K562 (cell line): ENCODE results near the gene OPRM1.

Experiments used
- CAMTA2 ChIP-seq: fragments of 250-450 bp; sonication (Bioruptor Pico); conservative IDR thresholded peaks from 2 replicates; pipeline ENCODE4 v1.5.1; 2022
- CBX5 ChIP-seq: IDR thresholded peaks from 2 replicates; pipeline ENCODE4 v1.6.1; 2014; ENCODE audit warnings: low read depth, borderline replicate concordance
- CXXC5 ChIP-seq: fragments of 250-450 bp; sonication (Bioruptor Pico); IDR thresholded peaks from 2 replicates; pipeline ENCODE4 v1.8.0; 2022; ENCODE audit warnings: inconsistent platforms, mild to moderate bottlenecking, moderate library complexity
- EGR1 ChIP-seq: fragments of 450-650 bp; conservative IDR thresholded peaks from 2 replicates; pipeline ENCODE4 v1.6.1; 2017; ENCODE audit warnings: mild to moderate bottlenecking
- ELF4 ChIP-seq: fragments of 450-650 bp; formaldehyde crosslinking; IDR thresholded peaks from 2 replicates; pipeline ENCODE4 v1.4.0; 2022; ENCODE audit warnings: missing genetic modification characterization
- GATAD2B ChIP-seq: fragments of 450-650 bp; IDR thresholded peaks from 2 replicates; pipeline ENCODE4 v1.6.1; 2017; ENCODE audit warnings: mild to moderate bottlenecking, borderline replicate concordance
- HNRNPK ChIP-seq: fragments of 200-400 bp; formaldehyde crosslinking; IDR thresholded peaks from one replicate; pipeline ENCODE4 v1.6.1; 2018; ENCODE audit warnings: mild to moderate bottlenecking, low read depth, low read length; ENCODE audit not compliant: poor library complexity, severe bottlenecking
- HNRNPUL1 ChIP-seq: fragments of 200-400 bp; formaldehyde crosslinking; IDR thresholded peaks from 2 replicates; pipeline ENCODE4 v1.6.1; 2017; ENCODE audit warnings: low read length
- NFIC ChIP-seq: fragments of 450-650 bp; IDR thresholded peaks from 2 replicates; pipeline ENCODE4 v1.6.1; 2017; ENCODE audit warnings: mild to moderate bottlenecking, inconsistent platforms
- NFYB ChIP-seq: IDR thresholded peaks from 2 replicates; pipeline ENCODE4 v1.6.1; 2011; ENCODE audit warnings: mild to moderate bottlenecking, moderate library complexity; ENCODE audit not compliant: insufficient read length; ENCODE audit errors: extremely low read depth
- NR2C2 ChIP-seq, 2 experiments: fragments of 200-800 bp in 1 of 2; sonication (Bioruptor generic) in 1 of 2; sonication (generic) in 1 of 2; formaldehyde crosslinking in 1 of 2; IDR thresholded peaks; 2 replicates each; pipeline versions ENCODE4 v1.6.1 to v1.8.0; 2016 to 2022; ENCODE audit warnings: mild to moderate bottlenecking in 1 of 2, missing compliant biosample characterization in 1 of 2, missing genetic modification characterization in 1 of 2, missing genetic modification reagents in 1 of 2
- POLR2AphosphoS5 ChIP-seq: IDR thresholded peaks from 2 replicates; pipeline ENCODE4 v1.6.1; 2011; ENCODE audit warnings: mild to moderate bottlenecking, low read depth, low read length, moderate library complexity; ENCODE audit not compliant: control insufficient read depth, insufficient read depth
- RFX5 ChIP-seq: IDR thresholded peaks from 2 replicates; pipeline ENCODE4 v1.6.1; 2011; ENCODE audit warnings: low read depth, mild to moderate bottlenecking, improper control_type of control experiment, low read length
- TF ChIP-seq, protein P1 (sequence below), 2 experiments: fragments of 450-650 bp; IDR thresholded peaks; 2 replicates each; pipeline ENCODE4 v1.6.1; 2016; ENCODE audit warnings: mild to moderate bottlenecking in 2 of 2, borderline replicate concordance in 1 of 2, low read depth in 1 of 2, moderate library complexity in 1 of 2

DNA sequence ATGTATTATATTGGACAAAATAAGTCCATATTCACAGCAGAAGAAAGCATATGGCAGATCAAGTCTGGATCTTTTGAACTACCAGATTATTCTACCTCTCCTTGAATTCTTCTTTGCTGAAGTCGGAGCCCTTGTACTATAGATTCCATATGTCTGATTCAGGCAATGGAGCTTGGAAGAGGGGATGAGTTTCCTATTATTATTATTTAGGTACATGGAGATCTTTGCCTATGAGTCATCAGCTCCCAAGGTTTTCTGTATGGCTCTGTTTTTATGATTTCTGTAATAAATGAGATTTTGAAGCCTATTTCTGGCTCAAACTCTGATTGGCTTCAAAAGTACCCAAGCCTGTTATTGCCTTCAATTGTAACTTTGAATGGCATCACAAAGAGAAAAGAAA lies 72.0 kb downstream of the OPRM1 start:
- TF ChIP-seq HNRNPK (no peak), RFX5 (no peak), CAMTA2 (CRISPR knock-in tag) (no peak), CBX5 (no peak), NR2C2 (CRISPR knock-in tag; IDR thresholded peaks at IDR 0.05) (no peak), NR2C2 (tag; IDR thresholded peaks at IDR 0.05) (no peak), NFYB (no peak), ELF4 (no peak), GATAD2B (no peak), HNRNPUL1 (no peak), EGR1 (no peak), POLR2AphosphoS5 (no peak), CXXC5 (CRISPR knock-in tag) (no peak), NFIC (no peak)
- TF ChIP-seq, protein P1, sequence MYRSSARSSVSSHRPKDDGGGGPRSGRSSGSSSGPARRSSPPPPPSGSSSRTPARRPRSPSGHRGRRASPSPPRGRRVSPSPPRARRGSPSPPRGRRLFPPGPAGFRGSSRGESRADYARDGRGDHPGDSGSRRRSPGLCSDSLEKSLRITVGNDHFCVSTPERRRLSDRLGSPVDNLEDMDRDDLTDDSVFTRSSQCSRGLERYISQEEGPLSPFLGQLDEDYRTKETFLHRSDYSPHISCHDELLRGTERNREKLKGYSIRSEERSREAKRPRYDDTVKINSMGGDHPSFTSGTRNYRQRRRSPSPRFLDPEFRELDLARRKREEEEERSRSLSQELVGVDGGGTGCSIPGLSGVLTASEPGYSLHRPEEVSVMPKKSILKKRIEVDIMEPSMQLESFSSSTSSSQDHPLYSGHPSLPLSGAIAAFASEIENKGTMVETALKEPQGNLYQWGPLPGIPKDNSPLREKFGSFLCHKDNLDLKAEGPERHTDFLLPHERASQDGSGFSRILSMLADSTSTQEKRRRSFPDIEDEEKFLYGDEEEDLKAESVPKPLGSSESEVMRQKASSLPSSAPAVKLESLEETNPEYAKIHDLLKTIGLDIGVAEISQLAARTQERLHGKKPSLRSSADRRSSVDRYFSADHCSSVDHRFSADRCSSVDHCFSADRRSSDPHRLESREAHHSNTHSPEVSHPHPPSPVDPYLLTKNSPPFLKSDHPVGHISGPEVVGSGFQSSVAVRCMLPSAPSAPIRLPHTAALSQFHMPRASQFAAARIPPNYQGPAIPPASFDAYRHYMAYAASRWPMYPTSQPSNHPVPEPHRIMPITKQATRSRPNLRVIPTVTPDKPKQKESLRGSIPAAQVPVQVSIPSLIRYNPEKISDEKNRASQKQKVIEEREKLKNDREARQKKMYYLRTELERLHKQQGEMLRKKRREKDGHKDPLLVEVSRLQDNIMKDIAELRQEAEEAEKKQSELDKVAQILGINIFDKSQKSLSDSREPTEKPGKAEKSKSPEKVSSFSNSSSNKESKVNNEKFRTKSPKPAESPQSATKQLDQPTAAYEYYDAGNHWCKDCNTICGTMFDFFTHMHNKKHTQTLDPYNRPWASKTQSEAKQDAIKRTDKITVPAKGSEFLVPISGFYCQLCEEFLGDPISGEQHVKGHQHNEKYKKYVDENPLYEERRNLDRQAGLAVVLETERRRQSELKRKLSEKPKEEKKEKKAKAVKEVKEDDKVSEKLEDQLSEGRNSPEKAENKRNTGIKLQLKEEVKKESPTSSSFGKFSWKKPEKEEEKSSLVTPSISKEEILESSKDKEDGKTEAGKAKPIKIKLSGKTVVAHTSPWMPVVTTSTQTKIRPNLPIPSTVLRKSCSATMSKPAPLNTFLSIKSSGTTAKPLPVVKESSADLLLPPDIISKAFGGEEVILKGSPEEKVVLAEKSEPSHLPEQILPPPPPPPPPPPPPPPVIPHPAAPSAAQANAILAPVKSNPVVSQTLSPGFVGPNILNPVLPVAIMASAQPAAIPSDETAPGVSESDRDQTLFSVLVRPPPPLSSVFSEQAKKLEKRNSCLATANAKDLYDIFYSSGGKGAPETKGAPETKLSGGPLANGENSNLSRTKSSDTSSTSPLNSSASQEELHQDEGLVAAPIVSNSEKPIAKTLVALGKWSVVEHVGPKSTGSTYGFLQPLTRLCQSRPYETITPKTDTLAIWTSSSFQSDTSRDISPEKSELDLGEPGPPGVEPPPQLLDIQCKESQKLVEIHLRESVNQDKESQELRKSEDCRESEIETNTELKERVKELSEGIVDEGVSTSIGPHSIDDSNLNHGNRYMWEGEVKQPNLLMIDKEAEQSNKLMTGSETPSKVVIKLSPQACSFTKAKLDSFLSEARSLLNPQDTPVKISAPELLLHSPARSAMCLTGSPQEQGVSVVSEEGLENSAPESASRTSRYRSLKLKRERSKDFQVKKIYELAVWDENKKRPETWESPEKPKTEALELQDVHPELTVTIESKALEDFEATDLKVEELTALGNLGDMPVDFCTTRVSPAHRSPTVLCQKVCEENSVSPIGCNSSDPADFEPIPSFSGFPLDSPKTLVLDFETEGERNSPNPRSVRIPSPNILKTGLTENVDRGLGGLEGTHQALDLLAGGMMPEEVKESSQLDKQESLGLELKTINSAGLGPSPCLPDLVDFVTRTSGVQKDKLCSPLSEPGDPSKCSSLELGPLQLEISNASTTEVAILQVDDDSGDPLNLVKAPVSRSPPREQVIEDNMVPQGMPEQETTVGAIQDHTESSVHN (IDR thresholded peaks at IDR 0.05; ENCODE audit: borderline replicate concordance in 1 of 2, low read depth in 1 of 2), result no peak
